CD4-positive, alpha-beta memory T cell (primary cell): ENCODE data around the gene CEL. TPM values are rescaled to one million over a fixed set of nuclear protein-coding genes. Genes with fewer than 3 reads are reported as not detected.
"Not testable (repeated sequence)": the region's sequence is repeated elsewhere in the genome, so short reads cannot be mapped to it uniquely, and the experiment has no call there.

ENCODE experiments used
- CTCF ChIA-PET: fragments of 350-600 bp; sonication (Branson Sonifier 250); formaldehyde crosslinking; loops from one replicate; lab custom pipeline; 2021; ENCODE audit warnings: inconsistent platforms; ENCODE audit not compliant: partially characterized antibody; lab: Charles Lee
- POLR2A ChIA-PET: fragments of 350-600 bp; sonication (Branson Sonifier 250); formaldehyde crosslinking; loops from one replicate; lab custom pipeline; 2021; ENCODE audit not compliant: partially characterized antibody; lab: Charles Lee
- DNase-seq, 5 donors: peaks; one replicate each; pipeline versions ENCODE4 v3.0.0 to v3.0.0-alpha.2; 2020 to 2022; ENCODE audit warnings: mixed read lengths in 1 of 5
- H3K27ac ChIP-seq: one replicate; pipeline ENCODE4 v1.7.0; 2013; ENCODE audit warnings: low read depth, low read length
- H3K27me3 ChIP-seq: 2 replicates; pipeline ENCODE4 v1.7.0; 2013; ENCODE audit warnings: mild to moderate bottlenecking, low read length, moderate library complexity; ENCODE audit not compliant: insufficient read depth
- H3K36me3 ChIP-seq: 2 replicates; pipeline ENCODE4 v1.7.0; 2013; ENCODE audit warnings: mild to moderate bottlenecking, low read length, moderate library complexity; ENCODE audit not compliant: insufficient read depth
- H3K4me1 ChIP-seq: 2 replicates; pipeline ENCODE4 v1.7.0; 2013; ENCODE audit warnings: mild to moderate bottlenecking, low read length, moderate library complexity; ENCODE audit not compliant: insufficient read depth
- H3K4me3 ChIP-seq, 2 donors: one replicate each; pipeline ENCODE4 v1.7.0; 2013; ENCODE audit warnings: low read length in 2 of 2, mild to moderate bottlenecking in 1 of 2
- H3K9me3 ChIP-seq, 2 donors: one replicate each; pipeline ENCODE4 v1.7.0; 2013; ENCODE audit warnings: low read length in 2 of 2, control low read depth in 1 of 2; ENCODE audit not compliant: control insufficient read depth in 1 of 2
- H3K27ac Mint-ChIP-seq, 7 donors: one replicate each; pipeline ENCODE4 v1.8.0; 2020 to 2021; ENCODE audit warnings: mixed read lengths in 7 of 7, mild to moderate bottlenecking in 6 of 7, inconsistent platforms in 3 of 7, moderate library complexity in 3 of 7
- H3K27me3 Mint-ChIP-seq, 2 donors: one replicate each; pipeline ENCODE4 v1.8.0; 2020 to 2021; ENCODE audit warnings: mixed read lengths in 2 of 2
- H3K36me3 Mint-ChIP-seq, 2 donors: one replicate each; pipeline ENCODE4 v1.8.0; 2020 to 2021; ENCODE audit warnings: mixed read lengths in 2 of 2, inconsistent platforms in 1 of 2, mild to moderate bottlenecking in 1 of 2
- H3K4me1 Mint-ChIP-seq, 4 donors: one replicate each; pipeline ENCODE4 v1.8.0; 2020 to 2021; ENCODE audit warnings: mixed read lengths in 4 of 4, mild to moderate bottlenecking in 1 of 4
- H3K4me3 Mint-ChIP-seq, 8 donors: one replicate each; pipeline ENCODE4 v1.8.0; 2020 to 2021; ENCODE audit warnings: mixed read lengths in 8 of 8, mild to moderate bottlenecking in 7 of 8, moderate library complexity in 6 of 8, inconsistent platforms in 3 of 8
- H3K9me3 Mint-ChIP-seq, 8 donors: one replicate each; pipeline ENCODE4 v1.8.0; 2020 to 2021; ENCODE audit warnings: mixed read lengths in 8 of 8, mild to moderate bottlenecking in 5 of 8, inconsistent platforms in 3 of 8, moderate library complexity in 1 of 8
- intact Hi-C: fragments of 100-400 bp; cut with micrococcal nuclease; formaldehyde crosslinking; loops from one replicate; pipeline ENCODE4 v1.15.1; 2023
- polyA plus RNA-seq, 2 donors: library from polyadenylated mRNA; unstranded; fragments of 300-500 nt; fragmentation: Illumina TruSeq; gene quantifications; one replicate each; pipeline ENCODE4 v1.2.3, GENCODE V29; 2021
- total RNA-seq, 2 experiments: library from RNA; stranded (reverse); gene quantifications; one replicate each; pipeline ENCODE4 v1.2.3, GENCODE V29; 2021

The CEL gene
- total and polyA plus RNA-seq, 4 experiments from 2014 or later, result 0.15 to 1.6 (median 1.2) TPM; not detected in 1

DNA sequence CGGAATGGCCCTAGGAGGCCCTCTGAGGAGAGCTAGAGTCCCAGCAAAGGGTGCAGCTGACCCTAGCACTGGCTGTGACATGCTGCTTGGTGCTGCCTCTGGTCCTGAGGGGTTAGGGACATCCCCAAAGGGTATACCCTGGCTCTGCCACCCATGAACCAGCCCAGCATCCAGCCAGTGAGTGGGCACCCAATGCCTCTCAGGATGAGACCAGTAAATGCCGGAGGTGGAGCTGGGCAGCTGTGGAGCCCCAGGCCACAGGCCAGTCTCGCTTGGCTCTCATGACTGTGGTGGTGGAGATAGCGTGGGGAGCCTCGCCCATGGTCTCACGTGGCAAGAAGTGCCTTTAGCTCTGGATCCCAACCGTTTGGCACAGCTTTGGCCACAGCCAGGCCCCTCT lies 3.7 kb upstream of the CEL start:
- Histone ChIP-seq H3K27ac (no peak overlapping the region), H3K4me3 (no peak overlapping the region), H3K4me1 (peaks cover 20% of the 10 kb centered on the region), H3K27me3 (no peaks in the 10 kb centered on the region), H3K9me3 (no peaks in the 10 kb centered on the region), H3K36me3 (peaks cover 36% of the 10 kb centered on the region)
- H3K4me3 Mint-ChIP-seq, result no peak overlapping the region
- CTCF ChIA-PET, result interaction anchor here (1.3 kb wide), 1 partner anchor 45 kb away, joined by 3 read pairs; no protein-coding TSS in a partner anchor
- intact Hi-C loops, result no loop called here
- peak overlapping the region in 2 of 7 donors; percentile 20 to 36 for H3K27ac Mint-ChIP-seq
- no peak for DNase-seq
- peaks cover 18 to 38% of the 10 kb centered on the region in 2 donors for H3K36me3 Mint-ChIP-seq
- H3K9me3 Mint-ChIP-seq, result no peaks in the 10 kb centered on the region
- peaks cover 18 to 38% (median 24%) of the 10 kb centered on the region in 4 donors for H3K4me1 Mint-ChIP-seq
- H3K27me3 Mint-ChIP-seq, result no peaks in the 10 kb centered on the region
- POLR2A ChIA-PET, result no interaction called here

- H3K27me3 Mint-ChIP-seq, result no peaks in the 10 kb centered on the region
- H3K27ac Mint-ChIP-seq, result peak overlapping the region in 6 of 7 donors; percentile 20 to 81 (median 58)
- H3K4me1 Mint-ChIP-seq, result peaks cover 18 to 38% (median 24%) of the 10 kb centered on the region in 4 donors
- H3K4me3 Mint-ChIP-seq, result peak overlapping the region in 3 of 8 donors; percentile 7 to 33 (median 9)
- ChIA-PET POLR2A (interaction anchor here (1.6 kb wide), 1 partner anchor 33 kb away, joined by 3 read pairs; no protein-coding TSS in a partner anchor), CTCF (interaction anchor here (1.2 to 1.4 kb wide), 3 partner anchors 44 to 123 kb away, joined by 3 to 4 read pairs (median 4); no protein-coding TSS in a partner anchor)
- no peak for DNase-seq
- H3K27ac ChIP-seq, result no peak overlapping the region
- intact Hi-C loops, result no loop called here
- peaks cover 20% of the 10 kb centered on the region for H3K4me1 ChIP-seq
- no peaks in the 10 kb centered on the region for H3K9me3 Mint-ChIP-seq
- H3K9me3 ChIP-seq, result no peaks in the 10 kb centered on the region
- peaks cover 14 to 31% of the 10 kb centered on the region in 2 donors for H3K36me3 Mint-ChIP-seq
- no peaks in the 10 kb centered on the region for H3K27me3 ChIP-seq
- H3K36me3 ChIP-seq, result peaks cover 30% of the 10 kb centered on the region
- H3K4me3 ChIP-seq, result no peak overlapping the region
Observed at GRCh38 chr9:133058550-133059320, 3.0 kb upstream of the CEL start.

- Mint-ChIP-seq H3K4me1 (peaks cover 18 to 38% (median 24%) of the 10 kb centered on the region in 4 donors), H3K27ac (peak overlapping the region in 3 of 7 donors; percentile 22 to 73 (median 65)), H3K4me3 (peak overlapping the region in 1 of 8 donors; percentile 31), H3K27me3 (no peaks in the 10 kb centered on the region), H3K9me3 (no peaks in the 10 kb centered on the region), H3K36me3 (peaks cover 8 to 25% of the 10 kb centered on the region in 2 donors)
- intact Hi-C loops, result no loop called here
- Histone ChIP-seq H3K27ac (no peak overlapping the region), H3K27me3 (no peaks in the 10 kb centered on the region), H3K4me3 (no peak overlapping the region), H3K36me3 (peaks cover 21% of the 10 kb centered on the region), H3K9me3 (no peaks in the 10 kb centered on the region), H3K4me1 (peaks cover 20% of the 10 kb centered on the region)
- POLR2A ChIA-PET, result interaction anchor here (1.6 kb wide), 1 partner anchor 34 kb away, joined by 3 read pairs; no protein-coding TSS in a partner anchor
- CTCF ChIA-PET, result interaction anchor here (1.2 to 1.8 kb wide), 3 partner anchors 38 to 122 kb away, joined by 4 to 6 read pairs (median 4); no protein-coding TSS in a partner anchor
- DNase-seq, result no peak
Observed at GRCh38 chr9:133059623-133060022, 2.2 kb upstream of the CEL start.

DNA sequence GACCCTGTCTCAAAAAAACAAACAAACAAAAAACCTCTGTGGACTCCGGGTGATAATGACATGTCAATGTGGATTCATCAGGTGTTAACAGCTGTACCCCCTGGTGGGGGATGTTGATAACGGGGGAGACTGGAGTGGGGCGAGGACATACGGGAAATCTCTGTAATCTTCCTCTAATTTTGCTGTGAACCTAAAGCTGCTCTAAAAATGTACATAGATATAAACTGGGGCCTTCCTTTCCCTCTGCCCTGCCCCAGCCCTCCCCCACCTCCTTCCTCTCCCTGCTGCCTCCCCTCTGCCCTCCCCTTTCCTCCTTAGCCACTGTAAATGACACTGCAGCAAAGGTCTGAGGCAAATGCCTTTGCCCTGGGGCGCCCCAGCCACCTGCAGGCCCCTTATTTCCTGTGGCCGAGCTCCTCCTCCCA lies 1.4 kb upstream of the CEL start:
- intact Hi-C loops, result no loop called here
- POLR2A ChIA-PET, result interaction anchor here (0.6 to 1.6 kb wide), 2 partner anchors 35 to 56 kb away, joined by 3 read pairs; no protein-coding TSS in a partner anchor
- no peak overlapping the region for H3K4me3 ChIP-seq

DNA sequence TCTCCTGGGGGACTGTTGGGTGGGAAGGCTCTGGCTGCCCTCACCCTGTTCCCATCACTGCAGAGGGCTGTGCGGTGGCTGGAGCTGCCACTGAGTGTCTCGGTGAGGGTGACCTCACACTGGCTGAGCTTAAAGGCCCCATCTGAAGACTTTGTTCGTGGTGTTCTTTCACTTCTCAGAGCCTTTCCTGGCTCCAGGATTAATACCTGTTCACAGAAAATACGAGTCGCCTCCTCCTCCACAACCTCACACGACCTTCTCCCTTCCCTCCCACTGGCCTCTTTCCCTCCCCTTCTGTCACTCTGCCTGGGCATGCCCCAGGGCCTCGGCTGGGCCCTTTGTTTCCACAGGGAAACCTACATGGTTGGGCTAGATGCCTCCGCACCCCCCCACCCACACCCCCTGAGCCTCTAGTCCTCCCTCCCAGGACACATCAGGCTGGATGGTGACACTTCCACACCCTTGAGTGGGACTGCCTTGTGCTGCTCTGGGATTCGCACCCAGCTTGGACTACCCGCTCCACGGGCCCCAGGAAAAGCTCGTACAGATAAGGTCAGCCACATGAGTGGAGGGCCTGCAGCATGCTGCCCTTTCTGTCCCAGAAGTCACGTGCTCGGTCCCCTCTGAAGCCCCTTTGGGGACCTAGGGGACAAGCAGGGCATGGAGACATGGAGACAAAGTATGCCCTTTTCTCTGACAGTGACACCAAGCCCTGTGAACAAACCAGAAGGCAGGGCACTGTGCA lies 590 bp upstream of the CEL start:
- H3K4me3 ChIP-seq, H3K9me3 Mint-ChIP-seq, H3K27me3 ChIP-seq, H3K4me3 Mint-ChIP-seq, intact Hi-C loops, H3K27ac ChIP-seq, H3K27me3 Mint-ChIP-seq, POLR2A ChIA-PET, H3K36me3 ChIP-seq, H3K27ac Mint-ChIP-seq, H3K9me3 ChIP-seq, DNase-seq: not testable (repeated sequence)
- Mint-ChIP-seq H3K4me1 (peaks cover 18 to 36% (median 24%) of the 10 kb centered on the region in 4 donors), H3K36me3 (peaks cover 4 to 13% of the 10 kb centered on the region in 2 donors)
- CTCF ChIA-PET, result interaction anchor here (1.8 kb wide), 1 partner anchor 39 kb away, joined by 6 read pairs; no protein-coding TSS in a partner anchor
- H3K4me1 ChIP-seq, result peaks cover 20% of the 10 kb centered on the region

More for the DNA sequence above, 1.4 kb upstream of the CEL start:
- Mint-ChIP-seq H3K9me3 (no peaks in the 10 kb centered on the region), H3K27me3 (no peaks in the 10 kb centered on the region), H3K36me3 (peaks cover 8 to 19% of the 10 kb centered on the region in 2 donors), H3K4me3 (no peak overlapping the region), H3K27ac (peak overlapping the region in 1 of 7 donors; percentile 51), H3K4me1 (peaks cover 18 to 38% (median 24%) of the 10 kb centered on the region in 4 donors)
- no peak overlapping the region for H3K27ac ChIP-seq
- H3K36me3 ChIP-seq, result peaks cover 13% of the 10 kb centered on the region
- H3K4me1 ChIP-seq, result peaks cover 20% of the 10 kb centered on the region
- H3K27me3 ChIP-seq, result no peaks in the 10 kb centered on the region
- DNase-seq, result no peak
- no peaks in the 10 kb centered on the region for H3K9me3 ChIP-seq
- CTCF ChIA-PET, result interaction anchor here (1.2 to 1.8 kb wide), 2 partner anchors 38 to 84 kb away, joined by 4 to 6 read pairs; no protein-coding TSS in a partner anchor

DNA sequence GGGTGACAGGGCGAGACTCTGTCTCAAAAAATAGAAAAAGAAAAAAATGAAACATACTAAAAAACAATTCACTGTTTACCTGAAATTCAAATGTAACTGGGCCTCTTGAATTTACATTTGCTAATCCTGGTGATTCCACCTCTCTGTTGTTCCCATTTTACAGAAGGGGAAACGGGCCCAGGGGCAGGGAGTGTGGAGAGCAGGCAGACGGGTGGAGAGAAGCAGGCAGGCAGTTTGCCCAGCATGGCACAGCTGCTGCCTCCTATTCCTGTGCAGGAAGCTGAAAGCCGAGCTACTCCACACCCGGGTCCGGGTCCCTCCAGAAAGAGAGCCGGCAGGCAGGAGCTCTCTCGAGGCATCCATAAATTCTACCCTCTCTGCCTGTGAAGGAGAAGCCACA lies 788 bp downstream of the CEL start:
- H3K36me3 Mint-ChIP-seq, H3K27me3 Mint-ChIP-seq, H3K9me3 ChIP-seq, H3K36me3 ChIP-seq, H3K4me3 ChIP-seq, CTCF ChIA-PET, H3K27me3 ChIP-seq, POLR2A ChIA-PET, H3K27ac Mint-ChIP-seq, DNase-seq, intact Hi-C loops, H3K4me3 Mint-ChIP-seq, H3K27ac ChIP-seq, H3K9me3 Mint-ChIP-seq: not testable (repeated sequence)
- H3K4me1 Mint-ChIP-seq, result peaks cover 17 to 30% (median 23%) of the 10 kb centered on the region in 4 donors
- H3K4me1 ChIP-seq, result peaks cover 20% of the 10 kb centered on the region
